NCI-H526 (cell line): Measurements from ENCODE around the gene EHD4.

Source experiments
- DNase-seq, 2 experiments: peaks; one replicate each; lab custom pipeline; 2025; lab: John Stamatoyannopoulos, UW

EHD4 gene

GRCh38 chr15:41957021-41957897 is 15.1 kb downstream of the EHD4 start:
- no peak for DNase-seq

GRCh38 chr15:41955807-41956525 is 16.4 kb downstream of the EHD4 start:
- no peak for DNase-seq

- DNase-seq = no peak
These were observed 17.3 kb downstream of the EHD4 start for GRCh38 chr15:41955100-41955499.

- DNase-seq = no peak
These were observed 18.3 kb downstream of the EHD4 start for GRCh38 chr15:41954036-41954435.

- DNase-seq = no peak
These were observed 20.3 kb downstream of the EHD4 start for GRCh38 chr15:41952013-41952563.

- no peak for DNase-seq
These were observed 20.8 kb downstream of the EHD4 start for GRCh38 chr15:41951571-41951970.

- DNase-seq = no peak
These were observed 21.9 kb downstream of the EHD4 start for GRCh38 chr15:41950489-41950888.

GRCh38 chr15:41950127-41950483 is 22.3 kb downstream of the EHD4 start:
- no peak for DNase-seq

- DNase-seq = no peak
These were observed 22.8 kb downstream of the EHD4 start for GRCh38 chr15:41949401-41950126.

GRCh38 chr15:41948490-41948889 is 23.9 kb downstream of the EHD4 start:
- no peak for DNase-seq

- no peak for DNase-seq
These were observed 25.4 kb downstream of the EHD4 start for GRCh38 chr15:41946970-41947369.

GRCh38 chr15:41945731-41946130 is 26.6 kb downstream of the EHD4 start:
- DNase-seq = no peak

- DNase-seq = no peak
These were observed 27.1 kb downstream of the EHD4 start for GRCh38 chr15:41945221-41945620.

GRCh38 chr15:41944313-41944940 is 27.9 kb downstream of the EHD4 start:
- DNase-seq = no peak

- no peak for DNase-seq
These were observed 28.6 kb downstream of the EHD4 start for GRCh38 chr15:41943543-41944312.

- no peak for DNase-seq
These were observed 29.5 kb downstream of the EHD4 start for GRCh38 chr15:41942886-41943285.

GRCh38 chr15:41941644-41942415 is 30.5 kb downstream of the EHD4 start:
- DNase-seq = no peak

GRCh38 chr15:41940441-41940857 is 31.9 kb downstream of the EHD4 start:
- no peak for DNase-seq

GRCh38 chr15:41939986-41940385 is 32.4 kb downstream of the EHD4 start:
- no peak for DNase-seq

- DNase-seq = no peak
These were observed 34.8 kb downstream of the EHD4 start for GRCh38 chr15:41937568-41937923.
